Mucosa of rectum (tissue), 2 donors: Measurements from ENCODE around the gene ARAP2.

ENCODE experiments used
- H3K27ac ChIP-seq, 2 donors: one replicate each; pipeline ENCODE4 v1.7.0; 2013; ENCODE audit warnings: inconsistent platforms in 2 of 2, low read depth in 2 of 2, low read length in 2 of 2
- H3K27me3 ChIP-seq, 2 donors: one replicate each; pipeline ENCODE4 v1.7.0; 2013; ENCODE audit warnings: low read length in 2 of 2; ENCODE audit not compliant: control insufficient read depth in 2 of 2, insufficient read depth in 2 of 2
- H3K36me3 ChIP-seq, 2 donors: one replicate each; pipeline ENCODE4 v1.7.0; 2013; ENCODE audit warnings: low read length in 2 of 2; ENCODE audit not compliant: control insufficient read depth in 2 of 2, insufficient read depth in 2 of 2
- H3K4me1 ChIP-seq, 2 donors: one replicate each; pipeline ENCODE4 v1.7.0; 2013; ENCODE audit warnings: low read length in 2 of 2, mild to moderate bottlenecking in 1 of 2; ENCODE audit not compliant: control insufficient read depth in 2 of 2, insufficient read depth in 2 of 2
- H3K4me3 ChIP-seq, 2 donors: one replicate each; pipeline ENCODE4 v1.7.0; 2013; ENCODE audit warnings: low read length in 2 of 2
- H3K9ac ChIP-seq, 2 donors: one replicate each; pipeline ENCODE4 v1.7.0; 2013; ENCODE audit warnings: low read length in 2 of 2, low read depth in 1 of 2, mild to moderate bottlenecking in 1 of 2
- H3K9me3 ChIP-seq, 2 donors: one replicate each; pipeline ENCODE4 v1.7.0; 2013; ENCODE audit warnings: low read length in 2 of 2; ENCODE audit not compliant: control insufficient read depth in 2 of 2
- donor health status: healthy.
- donor health status: Normal muscosa, but diverticular disease.

ARAP2 gene

GRCh38 chr4:36165631-36166005 is 78.7 kb downstream of the ARAP2 start:
- H3K9me3 ChIP-seq = no peaks in the 10 kb centered on the region
- no peak overlapping the region for H3K27ac ChIP-seq
- H3K27me3 ChIP-seq = no peaks in the 10 kb centered on the region
- no peaks in the 10 kb centered on the region for H3K4me1 ChIP-seq
- H3K36me3 ChIP-seq = peaks cover 4 to 9% of the 10 kb centered on the region in 2 donors
- H3K4me3 ChIP-seq = no peak overlapping the region
- no peak overlapping the region for H3K9ac ChIP-seq

DNA sequence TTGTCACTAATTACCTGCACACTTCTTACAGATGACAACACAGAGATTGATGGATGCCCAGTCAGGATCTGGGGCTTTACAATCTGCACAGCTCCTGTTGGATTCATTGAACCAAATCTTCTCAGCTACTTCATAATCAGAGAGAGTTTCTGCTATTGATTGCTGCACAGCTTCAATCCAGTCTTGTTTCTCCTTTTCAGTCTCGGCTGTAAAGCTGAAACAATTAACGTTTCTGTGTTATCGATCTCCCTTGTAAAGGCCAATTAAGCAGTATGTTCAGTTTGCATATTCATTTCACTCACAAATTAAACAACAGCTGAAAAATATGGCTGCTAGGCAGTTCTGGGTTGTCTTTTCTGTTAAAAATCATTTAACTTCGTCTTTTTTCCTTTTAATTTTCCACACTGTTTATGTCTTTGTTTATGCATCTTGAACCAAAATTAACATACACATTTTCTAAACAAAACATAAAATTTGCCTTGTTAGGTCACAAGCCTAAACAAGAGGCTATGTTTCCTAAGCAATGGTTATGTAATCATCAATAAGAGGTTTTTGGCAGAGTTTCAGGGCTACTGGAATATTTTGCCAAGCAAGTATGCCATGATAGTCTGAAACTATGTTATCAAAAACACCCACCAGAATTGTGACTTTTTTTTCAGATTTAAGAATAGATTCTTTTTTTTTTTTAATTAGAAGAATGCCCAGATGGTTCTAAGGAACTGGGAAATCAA is 79.2 kb downstream of the ARAP2 start:
- H3K36me3 ChIP-seq = peaks cover 4 to 9% of the 10 kb centered on the region in 2 donors
- no peaks in the 10 kb centered on the region for H3K4me1 ChIP-seq
- no peak overlapping the region for H3K27ac ChIP-seq
- H3K9ac ChIP-seq = no peak overlapping the region
- no peaks in the 10 kb centered on the region for H3K9me3 ChIP-seq
- no peak overlapping the region for H3K4me3 ChIP-seq
- no peaks in the 10 kb centered on the region for H3K27me3 ChIP-seq

DNA sequence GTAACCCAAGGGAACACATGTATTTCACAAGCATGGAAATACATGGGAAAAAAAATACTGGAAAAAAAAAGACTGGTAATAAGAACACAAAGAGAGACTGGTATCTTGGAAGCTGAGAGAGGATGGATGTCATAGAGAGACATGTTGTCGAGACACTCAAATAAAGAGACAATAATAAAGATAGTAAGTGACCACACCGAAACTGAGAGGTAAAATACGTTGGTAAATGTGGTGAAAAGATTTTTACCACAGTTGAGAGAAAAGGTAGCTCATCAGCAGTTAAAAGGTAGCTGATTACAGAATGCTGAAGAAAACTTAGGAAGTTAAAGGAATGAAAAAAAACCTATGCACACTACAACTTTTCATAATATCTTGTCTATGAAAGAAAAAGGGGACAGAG is 81.1 kb downstream of the ARAP2 start:
- no peak overlapping the region for H3K27ac ChIP-seq
- H3K9ac ChIP-seq = no peak overlapping the region
- no peaks in the 10 kb centered on the region for H3K4me1 ChIP-seq
- H3K27me3 ChIP-seq = no peaks in the 10 kb centered on the region
- H3K9me3 ChIP-seq = no peaks in the 10 kb centered on the region
- H3K36me3 ChIP-seq = peaks cover 6 to 9% of the 10 kb centered on the region in 2 donors
- H3K4me3 ChIP-seq = no peak overlapping the region

DNA sequence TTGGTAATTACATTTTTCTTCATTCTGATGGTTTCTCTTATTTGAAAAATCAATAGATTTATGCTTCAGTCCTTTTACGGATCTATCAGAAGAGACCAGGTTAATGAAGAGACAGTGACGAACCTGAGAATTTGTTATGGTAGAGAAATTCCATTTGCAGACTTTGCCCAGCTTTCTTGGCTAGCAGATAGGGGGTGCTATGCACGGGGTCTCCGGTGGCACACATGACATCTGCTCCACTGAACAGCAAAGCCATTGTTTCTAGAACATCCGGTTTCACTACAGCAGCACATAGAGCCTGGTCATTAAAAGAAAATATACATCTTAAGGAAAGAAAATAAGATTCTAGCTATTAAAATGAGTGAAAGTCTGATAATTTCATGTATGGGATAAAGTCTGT is 85.1 kb downstream of the ARAP2 start:
- H3K27ac ChIP-seq = no peak overlapping the region
- H3K9ac ChIP-seq = no peak overlapping the region
- H3K9me3 ChIP-seq = no peaks in the 10 kb centered on the region
- no peaks in the 10 kb centered on the region for H3K4me1 ChIP-seq
- no peak overlapping the region for H3K4me3 ChIP-seq
- H3K36me3 ChIP-seq = peaks cover 6 to 10% of the 10 kb centered on the region in 2 donors
- no peaks in the 10 kb centered on the region for H3K27me3 ChIP-seq

DNA sequence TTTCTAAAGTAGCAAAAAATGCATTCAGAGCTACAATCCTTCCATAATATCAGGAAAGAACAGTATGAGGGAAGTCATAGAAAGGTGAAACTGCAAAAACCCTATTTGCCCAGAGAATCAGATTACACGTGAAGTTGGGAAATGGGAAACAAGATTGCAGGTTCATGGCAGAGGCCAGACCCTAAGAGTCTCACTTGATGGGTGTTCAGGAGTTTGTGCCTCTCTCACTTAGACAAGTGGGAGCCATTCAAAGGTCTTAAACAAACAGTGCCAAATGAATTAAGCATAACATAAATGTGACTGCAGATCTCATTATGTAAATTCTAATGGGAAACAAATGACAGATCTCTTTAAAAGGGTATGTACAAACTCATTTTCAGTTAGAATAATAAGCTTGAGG is 91.6 kb downstream of the ARAP2 start:
- no peaks in the 10 kb centered on the region for H3K4me1 ChIP-seq
- peaks cover 0 to under 1% of the 10 kb centered on the region in 2 donors for H3K36me3 ChIP-seq
- no peaks in the 10 kb centered on the region for H3K9me3 ChIP-seq
- no peak overlapping the region for H3K4me3 ChIP-seq
- H3K27me3 ChIP-seq = no peaks in the 10 kb centered on the region
- no peak overlapping the region for H3K9ac ChIP-seq
- no peak overlapping the region for H3K27ac ChIP-seq

GRCh38 chr4:36142504-36142903 is 101.8 kb downstream of the ARAP2 start:
- peaks cover 4% of the 10 kb centered on the region in 2 donors for H3K36me3 ChIP-seq
- no peak overlapping the region for H3K27ac ChIP-seq
- H3K4me3 ChIP-seq = no peak overlapping the region
- H3K9me3 ChIP-seq = no peaks in the 10 kb centered on the region
- no peak overlapping the region for H3K9ac ChIP-seq
- no peaks in the 10 kb centered on the region for H3K4me1 ChIP-seq
- H3K27me3 ChIP-seq = no peaks in the 10 kb centered on the region

DNA sequence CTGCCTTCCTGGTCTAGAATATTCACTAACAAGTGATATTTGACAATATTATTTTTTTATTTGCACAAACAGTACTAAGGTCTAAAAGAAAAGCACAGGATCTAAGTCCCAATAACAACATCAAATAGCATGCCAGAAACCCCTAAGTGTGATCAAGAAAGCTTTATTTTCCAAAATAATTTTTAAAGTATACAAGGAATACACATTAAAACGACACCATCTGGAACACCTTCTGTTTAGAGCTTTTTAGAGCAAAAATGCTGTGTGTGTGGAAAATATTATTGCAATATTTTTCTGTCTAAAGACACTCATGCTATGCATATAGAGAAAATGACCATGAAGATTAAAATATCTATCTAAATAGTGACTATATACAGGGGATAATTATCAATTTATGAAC is 103.1 kb downstream of the ARAP2 start:
- Histone ChIP-seq H3K4me3 (no peak overlapping the region), H3K4me1 (no peaks in the 10 kb centered on the region), H3K27me3 (no peaks in the 10 kb centered on the region), H3K9ac (no peak overlapping the region), H3K27ac (no peak overlapping the region), H3K36me3 (peaks cover 0 to 4% of the 10 kb centered on the region in 2 donors), H3K9me3 (no peaks in the 10 kb centered on the region)

GRCh38 chr4:36140421-36140820 is 103.9 kb downstream of the ARAP2 start:
- Histone ChIP-seq H3K9ac (no peak overlapping the region), H3K4me1 (no peaks in the 10 kb centered on the region), H3K4me3 (no peak overlapping the region), H3K27me3 (no peaks in the 10 kb centered on the region), H3K9me3 (no peaks in the 10 kb centered on the region), H3K36me3 (peaks cover 0 to 2% of the 10 kb centered on the region in 2 donors), H3K27ac (no peak overlapping the region)

GRCh38 chr4:36138220-36138619 is 106.1 kb downstream of the ARAP2 start:
- no peak overlapping the region for H3K9ac ChIP-seq
- no peaks in the 10 kb centered on the region for H3K36me3 ChIP-seq
- no peak overlapping the region for H3K4me3 ChIP-seq
- H3K4me1 ChIP-seq = no peaks in the 10 kb centered on the region
- no peaks in the 10 kb centered on the region for H3K9me3 ChIP-seq
- H3K27me3 ChIP-seq = no peaks in the 10 kb centered on the region
- no peak overlapping the region for H3K27ac ChIP-seq

GRCh38 chr4:36137336-36137735 is 107.0 kb downstream of the ARAP2 start:
- H3K27me3 ChIP-seq = no peaks in the 10 kb centered on the region
- H3K4me3 ChIP-seq = no peak overlapping the region
- H3K36me3 ChIP-seq = peaks cover 0 to 4% of the 10 kb centered on the region in 2 donors
- no peaks in the 10 kb centered on the region for H3K4me1 ChIP-seq
- no peaks in the 10 kb centered on the region for H3K9me3 ChIP-seq
- no peak overlapping the region for H3K27ac ChIP-seq
- H3K9ac ChIP-seq = no peak overlapping the region
